Pancreas (tissue), 10 donors: ENCODE data around the gene TCTA. TPM values are rescaled to one million over a fixed set of nuclear protein-coding genes. Genes with fewer than 3 reads are reported as not detected.
A peak's percentile ranks its signal among the peaks of the same experiment; 100 is the strongest.
"Not testable (repeated sequence)": the region's sequence is repeated elsewhere in the genome, so short reads cannot be mapped to it uniquely, and the experiment has no call there.

Experiments used
- ATAC-seq, 4 donors: fragments of 200-7000 bp; cut with Tn5 transposase; one replicate each; pipeline versions ENCODE4 v1.8.0 to v1.9.1; 2020; ENCODE audit warnings: mild to moderate bottlenecking in 4 of 4, moderate library complexity in 4 of 4
- DNase-seq, 6 donors: peaks; one replicate each; pipeline ENCODE4 v3.0.0-alpha.2; 2020
- FAIRE-seq: peaks from 2 replicates; lab custom pipeline; 2012; peaks lifted over from hg19 to GRCh38; lab: Jason Lieb, UNC
- H3K27ac ChIP-seq, 4 donors: fragments of 200-600 bp; sonication (generic); 1 replicate in 3 of 4; 2 replicates in 1 of 4; pipeline versions ENCODE4 v1.5.0 to v1.8.0; 2020
- H3K27me3 ChIP-seq, 4 donors: fragments of 200-600 bp; one replicate each; pipeline ENCODE4 v1.8.0; 2021
- H3K36me3 ChIP-seq, 3 donors: fragments of 200-600 bp; sonication (generic) in 1 of 3; one replicate each; pipeline versions ENCODE4 v1.5.0 to v1.8.0; 2020 to 2021
- H3K4me1 ChIP-seq, 3 donors: fragments of 200-600 bp; one replicate each; pipeline ENCODE4 v1.8.0; 2021
- H3K4me3 ChIP-seq, 4 donors: fragments of 200-600 bp; sonication (generic) in 2 of 4; one replicate each; pipeline versions ENCODE4 v1.5.0 to v1.8.0; 2020 to 2021
- H3K9me3 ChIP-seq, 4 donors: fragments of 200-600 bp; one replicate each; pipeline ENCODE4 v1.8.0; 2021
- WGBS, 2 donors: extraction: QIAGEN DNeasy Blood & Tissue Kit; methylation state at CpG; one replicate each; pipeline ENCODE4 v1.1.7; 2013; 5-methylcytosine and 5-hydroxymethylcytosine counted together
- intact Hi-C, 3 donors: fragments of 100-400 bp; cut with DNase I; formaldehyde crosslinking; loops; one replicate each; pipeline versions ENCODE4 v1.11.1 to v1.14.2; 2022
- polyA plus RNA-seq, 2 donors: library from polyadenylated mRNA; stranded (reverse); fragments of 200-250 nt; gene quantifications; one replicate each; pipeline ENCODE4 v1.2.3, GENCODE V29; 2013
- total RNA-seq, 6 donors: library from RNA; stranded (reverse); fragmentation: NEBNext Ultra II Directional in 4 of 6; extraction: Animal tissue kit (Norgen Biotek cat#: 25700) in 4 of 6; gene quantifications; one replicate each; pipeline versions ENCODE4 v1.2.1 to v1.2.4, GENCODE V29; 2021 to 2023
- TF ChIP-seq, protein P1 (sequence below), 4 donors: fragments of 200-600 bp; sonication (generic) in 3 of 4; IDR thresholded peaks; one replicate each; pipeline versions ENCODE4 v1.5.0 to v1.8.0; 2021; ENCODE audit warnings: antibody characterized with exemption in 4 of 4
- donor health status: healthy with polysubstance abuse.
- donor health status: DM: no; HTN: no; CAD: no; lungs with moderate emphysema.
- donor health status: DM: no; HTN: no; CAD: no.
- donor health status: control.
- donor health status: control.
- donor health status: Bipolar disorder and iron deficiency.
- donor health status: DM: yes; HTN: yes; CAD: no.
- donor health status: DM: no; HTN: no; CAD: no.
- donor health status: DM: no; HTN: no; CAD: no.
- donor health status: DM: yes; HTN: yes; CAD: no.

Gene TCTA
- total and polyA plus RNA-seq, 8 donors, result 8.5 to 33.1 (median 13.9) TPM

DNA sequence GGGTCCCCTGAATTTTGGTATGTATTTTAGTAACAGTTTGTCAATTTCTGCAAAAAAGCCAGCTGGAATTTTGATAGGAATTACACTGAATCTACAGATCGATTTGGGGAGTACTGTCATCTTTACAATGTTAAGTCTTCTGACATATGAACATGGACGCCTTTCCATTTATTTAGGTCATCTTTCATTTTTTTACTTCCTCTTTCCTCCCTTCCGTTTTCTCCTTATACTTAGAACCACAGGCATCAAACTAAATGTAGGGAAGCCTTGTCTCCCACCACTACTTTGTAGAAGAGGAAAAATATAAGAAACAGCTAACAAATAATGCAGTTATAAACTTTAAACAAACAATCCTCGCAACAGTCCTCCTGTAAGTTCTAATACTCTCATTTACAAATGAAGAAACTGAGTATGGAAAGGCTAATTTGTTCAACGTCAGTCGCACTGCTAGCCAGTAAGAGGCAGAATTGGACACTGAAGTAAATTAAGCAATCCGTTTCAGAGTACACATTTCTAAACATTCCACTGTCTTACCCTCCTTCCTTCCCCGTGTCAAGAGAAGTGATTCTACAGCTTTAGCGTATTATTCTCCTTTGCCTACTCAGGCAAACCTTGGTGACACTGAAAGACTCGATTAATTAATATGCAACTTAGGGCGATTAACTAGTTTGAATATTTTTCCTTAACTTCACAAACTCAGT, 26.0 kb upstream of the TCTA start:
- Histone ChIP-seq H3K9me3 (no peaks in the 10 kb centered on the region), H3K4me3 (no peak overlapping the region), H3K36me3 (no peaks in the 10 kb centered on the region), H3K4me1 (peaks cover 0 to 9% (median 0%) of the 10 kb centered on the region in 3 donors), H3K27ac (peak overlapping the region in 1 of 4 donors; percentile 15), H3K27me3 (no peaks in the 10 kb centered on the region)
- TF ChIP-seq, protein P1, sequence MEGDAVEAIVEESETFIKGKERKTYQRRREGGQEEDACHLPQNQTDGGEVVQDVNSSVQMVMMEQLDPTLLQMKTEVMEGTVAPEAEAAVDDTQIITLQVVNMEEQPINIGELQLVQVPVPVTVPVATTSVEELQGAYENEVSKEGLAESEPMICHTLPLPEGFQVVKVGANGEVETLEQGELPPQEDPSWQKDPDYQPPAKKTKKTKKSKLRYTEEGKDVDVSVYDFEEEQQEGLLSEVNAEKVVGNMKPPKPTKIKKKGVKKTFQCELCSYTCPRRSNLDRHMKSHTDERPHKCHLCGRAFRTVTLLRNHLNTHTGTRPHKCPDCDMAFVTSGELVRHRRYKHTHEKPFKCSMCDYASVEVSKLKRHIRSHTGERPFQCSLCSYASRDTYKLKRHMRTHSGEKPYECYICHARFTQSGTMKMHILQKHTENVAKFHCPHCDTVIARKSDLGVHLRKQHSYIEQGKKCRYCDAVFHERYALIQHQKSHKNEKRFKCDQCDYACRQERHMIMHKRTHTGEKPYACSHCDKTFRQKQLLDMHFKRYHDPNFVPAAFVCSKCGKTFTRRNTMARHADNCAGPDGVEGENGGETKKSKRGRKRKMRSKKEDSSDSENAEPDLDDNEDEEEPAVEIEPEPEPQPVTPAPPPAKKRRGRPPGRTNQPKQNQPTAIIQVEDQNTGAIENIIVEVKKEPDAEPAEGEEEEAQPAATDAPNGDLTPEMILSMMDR (IDR thresholded peaks at IDR 0.05), result no peak
- DNase-seq (no peak), FAIRE-seq (no peak), ATAC-seq (peak in 1 of 4 donors; percentile 31)
- intact Hi-C loops, result no loop called here
- WGBS, 2 donors, result 79 to 81% methylated on average over 11 of the region's 11 CpGs

DNA sequence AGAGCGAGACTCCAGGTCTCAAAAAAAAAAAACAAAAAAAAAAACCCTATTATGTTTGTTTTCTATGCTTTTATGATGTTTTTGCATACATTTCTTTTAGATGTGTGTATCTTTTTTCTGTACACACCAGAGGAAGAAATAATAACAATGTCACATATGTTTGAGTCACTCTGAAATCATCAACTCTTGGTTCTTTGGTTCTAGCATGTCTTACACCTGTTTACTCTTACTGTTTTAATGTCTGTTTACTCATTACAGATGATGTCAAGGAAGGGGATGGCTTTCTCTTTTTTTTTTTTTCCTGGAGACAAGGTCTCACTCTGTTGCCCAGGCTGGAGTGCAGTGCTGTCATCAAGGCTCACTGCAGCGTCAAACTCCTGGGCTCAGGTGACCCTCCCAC, 24.5 kb upstream of the TCTA start:
- peak in 1 of 4 donors; percentile 14 for ATAC-seq
- H3K27me3 ChIP-seq, result no peaks in the 10 kb centered on the region

DNA sequence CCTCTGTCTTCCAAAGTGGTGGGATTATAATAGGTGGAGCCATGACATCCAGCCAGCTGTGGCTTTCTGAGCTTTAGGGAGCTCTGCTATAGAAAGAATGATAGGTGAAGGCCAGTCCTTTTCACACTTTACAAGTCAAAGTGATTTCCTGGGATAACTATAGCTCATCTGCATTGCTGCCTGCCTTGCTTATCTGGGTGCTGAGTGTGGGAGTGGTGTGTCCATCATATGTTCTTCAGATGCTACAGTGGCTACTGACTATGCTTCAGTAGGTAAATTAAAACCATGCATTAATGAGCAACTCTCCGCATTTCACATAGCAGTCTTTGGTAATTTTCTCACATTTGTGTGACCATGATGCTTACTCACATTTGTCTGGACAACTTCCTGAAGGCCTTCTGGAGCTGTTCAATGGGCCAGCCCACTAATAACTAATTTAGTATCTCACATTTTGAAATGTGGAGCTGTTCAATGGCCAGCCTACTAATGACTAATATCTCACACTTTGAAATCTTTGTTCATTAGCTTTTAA, 23.9 kb upstream of the TCTA start:
- Histone ChIP-seq H3K9me3 (no peaks in the 10 kb centered on the region), H3K27ac (no peak overlapping the region), H3K27me3 (no peaks in the 10 kb centered on the region), H3K4me3 (no peak overlapping the region), H3K4me1 (peaks cover 0 to 9% (median 0%) of the 10 kb centered on the region in 3 donors), H3K36me3 (no peaks in the 10 kb centered on the region)
- intact Hi-C loops, result no loop called here
- WGBS, 2 donors, result 86 to 91% methylated on average over 1 of the region's 1 CpG
- ATAC-seq (no peak), FAIRE-seq (no peak), DNase-seq (no peak)
- TF ChIP-seq, protein P1 (IDR thresholded peaks at IDR 0.05), result no peak

More for the DNA sequence above, 24.5 kb upstream of the TCTA start:
- intact Hi-C loops, result no loop called here
- Histone ChIP-seq H3K4me3 (no peak overlapping the region), H3K27ac (no peak overlapping the region), H3K9me3 (no peaks in the 10 kb centered on the region), H3K36me3 (no peaks in the 10 kb centered on the region), H3K4me1 (peaks cover 0 to 9% (median 0%) of the 10 kb centered on the region in 3 donors)
- whole genome bisulfite sequencing, 2 donors, result 83 to 89% methylated on average over 2 of the region's 2 CpGs
- TF ChIP-seq, protein P1 (IDR thresholded peaks at IDR 0.05), result no peak
- DNase-seq (no peak), FAIRE-seq (no peak)

DNA sequence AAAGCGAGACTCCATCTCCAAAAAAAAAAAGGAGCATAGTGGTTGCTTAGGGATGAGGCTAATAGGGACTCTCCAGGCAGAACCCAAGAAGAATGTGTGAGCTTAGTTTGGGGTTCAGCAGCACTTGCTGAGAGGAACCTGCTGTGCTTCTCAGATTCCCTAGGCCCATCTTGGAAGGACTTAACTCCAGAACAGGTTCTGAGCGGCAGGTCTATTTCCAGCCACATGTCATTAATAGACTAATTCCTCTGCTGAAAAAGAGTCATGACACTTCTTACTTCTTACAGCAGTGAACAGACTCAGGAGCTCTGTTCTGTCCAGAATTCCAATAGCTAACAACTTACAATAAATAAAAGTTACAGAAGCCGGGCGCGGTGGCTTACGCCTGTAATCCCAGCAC, 22.9 kb upstream of the TCTA start:
- TF ChIP-seq, protein P1 (IDR thresholded peaks at IDR 0.05), result no peak
- FAIRE-seq (no peak), ATAC-seq (no peak), DNase-seq (no peak)
- H3K36me3 ChIP-seq, result no peaks in the 10 kb centered on the region
- H3K4me1 ChIP-seq, result peaks cover 0 to 9% (median 0%) of the 10 kb centered on the region in 3 donors
- no peaks in the 10 kb centered on the region for H3K9me3 ChIP-seq
- WGBS, 2 donors, result 98 to 99% methylated on average over 6 of the region's 6 CpGs
- no peak overlapping the region for H3K4me3 ChIP-seq
- no peaks in the 10 kb centered on the region for H3K27me3 ChIP-seq
- H3K27ac ChIP-seq, result no peak overlapping the region
- intact Hi-C loops, result no loop called here

DNA sequence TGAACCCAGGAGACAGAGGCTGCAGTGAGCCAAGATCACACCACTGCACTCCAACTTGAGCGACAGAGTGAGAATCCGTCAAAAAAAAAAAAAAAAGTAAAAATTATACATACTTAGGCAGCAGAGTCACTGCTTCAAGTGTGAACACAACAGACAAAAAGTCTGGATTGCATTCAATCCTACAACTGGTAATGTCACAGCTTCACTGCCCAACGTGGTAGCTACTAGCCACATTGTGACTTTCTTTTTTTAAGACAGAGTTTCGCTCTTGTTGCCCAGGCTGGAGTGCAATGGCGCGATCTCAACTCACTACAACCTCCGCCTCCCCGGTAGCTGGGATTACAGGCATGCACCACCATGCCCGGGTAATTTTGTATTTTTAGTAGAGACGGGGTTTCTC, 20.9 kb upstream of the TCTA start:
- DNase-seq, H3K4me1 ChIP-seq, H3K27me3 ChIP-seq, FAIRE-seq, H3K36me3 ChIP-seq, H3K4me3 ChIP-seq, H3K27ac ChIP-seq, ATAC-seq, intact Hi-C loops, H3K9me3 ChIP-seq: not testable (repeated sequence)
- 90 to 91% methylated on average over 10 of the region's 10 CpGs for WGBS, 2 donors
